GM18526 (cell line): ENCODE results near the gene TCFL5.

ENCODE experiments used
- POLR2A ChIP-seq: IDR thresholded peaks from 3 replicates; pipeline ENCODE4 v1.6.1; 2011; ENCODE audit not compliant: insufficient read length; ENCODE audit errors: extremely low read depth

TCFL5 gene

DNA sequence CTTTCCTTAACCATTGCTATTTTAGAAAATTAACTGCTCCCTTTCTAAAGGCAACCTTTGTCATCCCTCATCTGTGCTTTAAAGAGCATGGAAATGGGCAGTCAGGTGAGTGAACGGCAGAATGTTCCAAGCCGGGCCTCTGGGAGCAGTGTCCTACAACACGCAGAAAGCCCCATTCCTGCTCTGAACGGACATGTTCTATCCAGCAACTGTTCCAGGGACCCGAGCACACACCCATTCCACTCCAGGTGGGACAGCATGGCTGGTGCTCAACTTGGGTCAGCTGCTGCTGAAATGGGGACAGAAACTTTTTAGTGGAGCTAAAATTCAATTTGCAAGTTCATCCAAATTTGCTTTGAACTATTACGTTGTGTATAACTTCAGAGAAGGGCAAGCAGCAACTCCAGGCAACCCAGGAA lies 38.0 kb upstream of the TCFL5 start:
- TF ChIP-seq POLR2A = no peak

DNA sequence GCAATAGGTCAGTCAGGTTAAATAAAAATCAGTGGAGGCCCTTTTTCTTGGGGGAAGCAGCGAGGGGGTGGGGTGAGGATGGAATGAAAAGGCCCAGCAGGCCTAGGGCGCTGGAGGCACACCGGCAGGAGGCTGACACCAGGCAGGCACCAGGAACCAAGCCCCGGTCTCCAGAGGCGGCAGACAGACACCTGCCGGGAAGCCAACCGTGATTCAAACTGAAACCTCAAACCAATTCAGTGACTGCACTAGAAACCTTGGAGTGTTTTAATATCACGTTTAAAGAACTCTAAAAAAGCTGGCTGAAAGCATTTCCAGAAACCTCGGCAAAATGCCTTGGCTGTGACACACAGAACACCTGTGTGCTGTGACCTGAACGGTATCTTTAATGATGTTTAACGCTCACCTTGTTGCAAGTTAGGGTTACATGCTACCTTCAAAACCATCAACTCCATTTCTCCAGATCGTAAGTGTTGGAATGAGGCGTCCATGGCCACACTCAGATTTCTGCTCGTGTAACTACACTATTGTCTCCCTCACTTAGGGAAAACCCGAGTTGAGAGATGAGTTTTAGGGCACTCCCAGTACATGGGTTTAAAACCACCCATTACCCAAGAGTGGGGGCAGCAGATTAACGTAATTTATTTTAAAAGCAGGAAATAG lies 37.5 kb upstream of the TCFL5 start:
- no peak for TF ChIP-seq POLR2A

DNA sequence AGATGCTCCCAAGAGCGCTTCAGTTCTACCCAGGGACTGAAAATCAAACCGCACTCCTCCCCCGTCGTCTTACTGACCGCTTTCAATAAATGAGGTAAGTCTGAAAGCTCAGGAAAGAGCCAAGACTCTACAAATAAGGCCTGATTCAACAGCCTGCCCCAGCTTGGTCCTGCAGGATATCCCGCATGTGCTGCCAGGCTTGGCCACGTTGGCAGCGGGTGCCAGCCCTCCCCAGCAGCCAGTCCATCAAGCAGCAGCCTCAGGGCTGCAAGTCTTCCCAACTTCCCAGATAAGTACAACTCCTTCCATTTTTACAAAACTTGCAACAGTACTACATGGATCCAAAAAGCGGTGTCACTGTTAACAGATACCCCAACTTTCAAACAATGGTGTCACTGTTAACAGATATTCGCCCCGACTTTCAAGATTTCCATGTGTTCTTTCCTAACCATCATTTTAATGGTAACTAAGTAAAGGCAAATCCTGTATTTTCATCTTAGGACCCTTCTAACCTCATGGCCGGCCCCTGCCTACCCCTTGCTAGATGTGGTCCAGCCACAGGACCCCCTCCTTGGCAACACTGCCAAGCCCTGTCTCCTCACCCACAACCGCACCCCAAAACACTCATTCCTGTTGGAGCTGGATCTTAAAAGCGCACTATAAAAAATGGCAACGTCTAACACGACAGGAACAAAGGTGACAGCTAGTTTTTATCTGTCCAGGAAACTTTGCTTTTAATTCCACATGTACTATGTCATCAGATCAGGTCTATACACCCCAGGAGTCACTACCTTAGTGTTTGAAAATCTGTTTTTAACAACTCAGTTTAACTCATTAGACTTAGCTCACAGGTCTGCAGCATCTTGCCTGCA lies 36.7 kb upstream of the TCFL5 start:
- no peak for TF ChIP-seq POLR2A

DNA sequence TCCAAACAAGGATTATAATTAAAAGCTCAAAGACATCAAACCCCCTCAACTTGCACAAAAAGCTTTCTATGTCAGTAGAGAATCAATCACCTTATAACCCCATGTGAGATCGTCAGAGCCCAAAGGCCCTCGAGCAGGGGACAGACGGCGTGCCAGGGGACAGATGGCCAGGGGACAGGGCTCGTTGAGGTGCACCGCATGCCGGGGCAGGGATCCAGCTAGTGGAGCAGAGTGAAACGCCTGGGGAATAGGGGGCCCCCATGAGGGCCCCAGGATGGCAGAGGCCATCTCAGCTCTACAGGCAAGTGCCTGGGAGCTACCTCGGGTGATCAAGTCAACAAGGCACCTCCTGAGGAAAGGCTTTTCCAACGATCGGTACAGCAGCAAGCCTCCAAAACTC lies 36.0 kb upstream of the TCFL5 start:
- no peak for TF ChIP-seq POLR2A

DNA sequence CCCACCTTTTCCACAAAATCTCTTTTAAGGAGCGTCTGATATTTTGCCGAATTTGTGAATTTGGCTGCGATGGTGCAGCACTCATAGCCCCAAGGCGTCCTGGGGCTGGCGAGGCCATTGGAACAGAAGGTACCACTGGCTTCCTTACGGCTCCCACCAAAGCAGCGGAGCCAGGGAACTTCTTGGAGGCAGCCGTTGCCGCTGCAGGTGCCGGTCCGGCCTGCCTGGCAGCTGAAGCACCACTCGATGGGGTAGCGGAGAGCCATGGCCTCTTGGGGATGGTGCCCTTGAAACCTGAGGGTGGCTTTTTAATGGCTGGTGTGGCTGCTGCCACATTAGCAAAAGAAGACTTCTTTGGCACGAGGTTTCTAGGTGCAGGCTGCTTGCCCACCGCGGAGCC lies 34.9 kb upstream of the TCFL5 start:
- TF ChIP-seq POLR2A = no peak

DNA sequence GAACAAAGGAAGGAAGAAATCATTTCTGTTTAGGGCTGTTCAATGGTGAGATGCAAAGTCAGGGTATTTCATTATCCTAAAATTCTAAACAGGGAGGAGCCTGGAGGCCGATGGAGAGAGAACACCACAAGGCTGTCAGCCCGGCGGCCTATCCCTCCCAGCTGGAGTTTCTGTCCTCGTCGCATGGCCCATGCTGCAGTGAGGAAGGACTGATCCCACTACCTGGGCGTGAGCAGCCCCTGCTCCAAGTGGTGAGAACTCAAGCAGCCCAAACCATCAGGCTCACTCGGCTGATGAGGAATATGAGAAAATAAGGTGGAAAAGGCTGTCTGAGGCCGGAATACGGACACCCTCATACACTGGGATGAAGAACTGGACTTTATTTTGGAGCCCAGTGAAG lies 33.9 kb upstream of the TCFL5 start:
- TF ChIP-seq POLR2A = no peak

DNA sequence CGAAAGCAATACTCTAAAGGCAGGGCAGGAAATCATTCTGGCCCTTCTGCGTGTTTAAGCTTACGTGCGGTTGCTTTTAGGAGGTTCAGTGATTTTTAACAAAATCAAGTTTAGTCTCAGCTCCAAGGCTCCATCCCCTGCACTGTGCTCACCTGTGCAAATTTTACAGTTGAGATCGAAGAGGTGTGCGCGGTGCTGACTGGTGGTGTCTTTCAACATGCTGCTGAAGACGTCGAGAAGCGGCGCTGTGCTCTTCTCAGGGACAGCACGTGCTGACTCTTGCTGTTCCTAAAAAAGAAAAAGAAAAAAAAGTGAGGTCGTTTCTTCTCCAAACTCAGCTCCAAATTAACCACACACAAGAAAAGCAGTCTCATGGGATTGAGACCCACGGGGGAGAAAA lies 32.6 kb upstream of the TCFL5 start:
- no peak for TF ChIP-seq POLR2A

DNA sequence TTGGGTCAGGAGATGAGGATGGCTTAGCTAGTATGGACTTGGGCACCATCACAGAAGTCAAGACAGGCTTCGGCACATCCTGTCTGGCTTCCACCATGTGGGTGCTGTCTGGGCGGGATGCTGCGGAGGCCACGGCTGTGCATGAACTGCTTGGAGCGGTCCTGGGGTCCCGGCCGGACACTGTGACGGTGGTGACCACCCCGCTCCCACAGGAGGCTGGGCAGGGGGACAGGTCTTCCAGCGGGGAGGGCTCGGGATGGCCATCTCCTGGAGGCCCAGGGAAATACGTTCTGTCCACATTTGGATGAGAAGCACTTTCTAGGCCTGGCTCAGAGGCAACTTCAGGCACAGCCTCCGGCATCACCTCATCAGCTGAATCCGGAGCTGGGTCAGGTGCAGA lies 32.1 kb upstream of the TCFL5 start:
- TF ChIP-seq POLR2A = no peak

DNA sequence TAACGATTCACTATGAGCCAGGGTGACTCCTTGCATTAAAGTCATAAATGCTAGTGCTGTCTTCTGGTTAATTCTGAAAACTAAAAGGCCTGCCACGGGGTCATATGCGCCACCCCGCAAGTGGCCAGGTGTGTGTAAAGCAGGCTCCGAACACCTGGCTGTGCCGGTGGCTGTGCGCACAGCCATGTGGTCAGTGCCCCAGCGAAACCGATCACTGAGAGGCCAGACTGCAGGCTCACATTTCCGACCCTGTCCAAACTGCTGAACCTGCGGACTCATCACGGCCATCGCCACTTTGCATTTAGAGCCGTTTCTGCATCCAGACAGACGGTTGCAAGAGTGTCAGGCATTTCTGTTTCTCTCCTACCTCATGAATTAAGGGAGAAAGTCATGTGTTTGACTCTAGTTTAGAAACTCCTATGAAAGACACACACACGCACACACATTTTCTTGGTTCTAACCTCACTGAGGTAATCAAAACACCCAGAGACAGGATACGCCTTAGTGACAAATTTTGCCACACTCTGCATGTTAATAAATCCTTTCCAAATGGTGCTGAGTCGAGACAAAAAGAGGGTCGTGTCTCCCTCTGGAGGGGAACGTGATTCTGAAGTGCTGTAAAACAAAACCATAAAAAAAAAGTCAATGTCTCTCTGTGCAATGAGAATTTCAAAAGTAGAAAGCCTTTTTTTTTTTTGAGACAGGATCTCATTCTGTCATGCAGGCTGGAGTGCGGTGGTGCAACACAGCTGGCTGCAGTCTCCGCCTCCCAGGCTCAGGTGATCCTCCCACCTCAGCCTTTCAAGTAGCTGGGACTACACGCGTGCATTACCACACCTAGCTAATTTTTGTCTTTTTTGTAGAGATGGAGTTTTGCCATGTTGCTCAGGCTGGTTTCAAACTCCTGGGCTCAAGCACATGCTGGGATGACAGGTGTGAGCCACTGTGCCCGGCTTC lies 31.0 kb upstream of the TCFL5 start:
- TF ChIP-seq POLR2A = no peak

DNA sequence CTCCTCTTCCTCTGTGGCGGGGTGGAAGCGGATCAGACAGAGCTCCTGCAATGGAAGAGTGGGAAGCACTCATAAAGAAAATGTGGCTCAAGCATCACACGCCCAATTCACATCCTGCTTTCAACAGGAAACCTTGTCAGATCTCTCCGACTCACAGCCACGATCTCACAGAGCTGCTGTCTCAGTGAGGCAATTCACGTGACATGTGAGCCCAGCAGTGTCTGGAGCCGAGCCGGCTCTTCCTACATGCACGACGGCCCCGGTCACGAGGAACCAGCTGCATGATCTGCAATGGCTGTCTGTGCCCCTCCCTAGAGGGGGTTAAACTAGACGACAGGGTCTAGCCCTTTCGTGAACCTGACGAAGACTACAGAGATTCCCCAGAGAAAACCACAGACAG lies 29.5 kb upstream of the TCFL5 start:
- no peak for TF ChIP-seq POLR2A

DNA sequence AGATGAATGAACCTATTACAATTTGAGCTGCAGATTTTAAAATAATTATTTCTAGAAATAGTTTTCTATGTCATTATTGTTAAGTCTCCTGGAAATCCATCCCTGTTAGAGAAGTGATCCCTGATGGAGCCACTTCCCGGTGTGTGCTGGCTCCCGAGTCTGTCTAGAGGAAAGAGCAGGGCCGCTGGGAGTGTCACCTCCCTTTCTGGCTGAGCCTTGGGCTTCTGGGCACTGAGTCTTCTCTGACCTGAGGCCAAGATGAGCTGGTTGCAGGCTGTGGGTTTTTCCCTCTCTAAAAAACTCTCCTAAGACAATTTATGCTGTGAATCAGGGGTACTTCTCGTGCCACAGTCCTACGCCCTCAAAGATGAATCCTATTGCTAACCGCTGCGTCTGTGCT lies 28.8 kb upstream of the TCFL5 start:
- no peak for TF ChIP-seq POLR2A

DNA sequence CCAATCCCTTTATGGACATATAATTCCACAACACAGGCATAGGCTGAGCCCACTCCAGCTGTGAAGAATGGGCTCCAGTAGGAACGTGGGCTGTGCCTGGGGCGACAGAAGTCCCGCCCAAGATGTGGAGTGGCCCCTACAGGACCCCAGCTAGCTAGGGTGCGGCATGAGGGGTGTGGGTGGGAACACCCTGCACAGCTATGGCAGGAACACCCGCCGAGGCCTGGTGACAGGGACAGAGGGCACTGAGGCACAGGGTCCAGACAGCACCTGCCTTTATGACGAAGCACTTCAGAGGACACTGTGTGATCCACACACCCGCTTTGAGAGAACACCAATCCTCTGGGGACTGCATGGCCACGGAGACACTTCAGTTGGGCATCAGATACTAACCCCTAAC lies 28.2 kb upstream of the TCFL5 start:
- no peak for TF ChIP-seq POLR2A

DNA sequence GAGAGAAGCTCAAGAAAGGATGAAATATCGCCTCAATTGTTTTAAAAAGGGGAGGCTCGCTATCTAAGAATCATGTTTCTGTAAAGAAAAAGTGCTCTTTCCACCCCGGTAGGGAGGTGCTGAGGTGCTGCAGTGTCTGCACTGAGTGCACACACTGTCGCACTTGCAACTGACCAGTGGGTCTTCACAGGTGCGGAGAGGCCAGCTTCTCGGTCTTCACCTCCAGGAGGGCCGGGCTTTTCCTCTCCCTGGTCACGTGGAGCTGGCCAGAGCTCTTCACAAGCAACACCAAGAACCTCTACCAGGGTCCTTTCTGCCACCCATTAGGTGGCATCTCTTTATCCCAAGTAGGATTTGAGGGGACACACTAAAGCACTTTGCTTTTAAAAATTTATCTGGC lies 27.8 kb upstream of the TCFL5 start:
- TF ChIP-seq POLR2A = no peak

DNA sequence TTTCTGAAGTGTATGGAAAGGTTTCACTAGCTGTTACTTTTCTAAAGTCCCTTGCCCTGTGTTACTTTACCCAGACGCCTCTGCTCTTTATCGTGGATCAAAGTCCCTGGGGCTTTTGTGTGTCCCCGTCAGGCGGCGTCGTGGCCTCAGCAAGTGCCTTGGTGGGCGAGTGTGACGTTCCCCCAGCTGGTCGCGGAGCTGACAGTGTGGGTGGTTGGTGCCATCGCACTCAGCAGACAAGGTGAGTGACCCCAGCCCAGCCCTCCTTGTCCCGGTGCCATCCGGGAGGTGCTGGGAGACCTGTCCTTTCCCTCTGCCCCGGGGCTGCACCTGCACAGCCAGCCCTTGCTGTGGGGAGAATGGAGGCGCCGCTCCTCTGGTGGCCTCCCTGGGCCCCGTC lies 27.3 kb upstream of the TCFL5 start:
- no peak for TF ChIP-seq POLR2A

DNA sequence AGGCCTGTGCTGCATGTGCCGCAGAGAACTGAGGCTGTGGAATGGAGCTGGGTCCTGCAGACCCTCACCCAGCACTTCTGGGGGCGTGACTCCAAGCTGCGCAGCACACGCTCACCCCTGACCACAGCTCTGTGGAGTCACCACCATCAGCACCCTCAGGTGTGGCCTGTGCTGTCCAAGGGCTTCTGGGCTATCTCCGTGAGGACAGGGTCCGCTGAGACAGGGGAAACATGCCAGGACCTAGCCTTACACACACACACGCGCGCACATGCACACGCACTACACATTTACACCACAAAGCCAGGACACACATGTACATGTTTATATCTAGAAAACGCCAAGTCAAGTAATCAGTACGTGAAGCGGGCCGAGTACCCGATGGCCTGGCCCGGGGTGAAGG lies 26.8 kb upstream of the TCFL5 start:
- no peak for TF ChIP-seq POLR2A

DNA sequence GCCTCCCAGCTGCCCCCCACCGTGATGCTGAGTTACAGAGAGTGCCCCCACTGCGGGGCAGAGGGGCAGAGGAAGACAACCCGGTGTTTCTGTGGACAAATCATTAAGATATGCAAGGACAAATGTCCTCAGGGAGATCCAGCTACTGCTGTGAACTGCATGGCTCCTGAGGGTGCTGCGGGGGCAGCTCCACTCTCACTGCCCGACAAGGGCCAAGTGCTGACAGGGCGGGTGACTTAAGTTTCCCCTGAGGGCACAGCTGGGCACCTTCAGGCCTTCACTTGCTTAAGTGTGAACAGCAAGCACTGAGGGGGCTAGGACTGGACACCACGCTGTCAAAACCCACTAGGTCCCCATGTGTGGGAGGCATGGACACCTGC lies 26.2 kb upstream of the TCFL5 start:
- no peak for TF ChIP-seq POLR2A

DNA sequence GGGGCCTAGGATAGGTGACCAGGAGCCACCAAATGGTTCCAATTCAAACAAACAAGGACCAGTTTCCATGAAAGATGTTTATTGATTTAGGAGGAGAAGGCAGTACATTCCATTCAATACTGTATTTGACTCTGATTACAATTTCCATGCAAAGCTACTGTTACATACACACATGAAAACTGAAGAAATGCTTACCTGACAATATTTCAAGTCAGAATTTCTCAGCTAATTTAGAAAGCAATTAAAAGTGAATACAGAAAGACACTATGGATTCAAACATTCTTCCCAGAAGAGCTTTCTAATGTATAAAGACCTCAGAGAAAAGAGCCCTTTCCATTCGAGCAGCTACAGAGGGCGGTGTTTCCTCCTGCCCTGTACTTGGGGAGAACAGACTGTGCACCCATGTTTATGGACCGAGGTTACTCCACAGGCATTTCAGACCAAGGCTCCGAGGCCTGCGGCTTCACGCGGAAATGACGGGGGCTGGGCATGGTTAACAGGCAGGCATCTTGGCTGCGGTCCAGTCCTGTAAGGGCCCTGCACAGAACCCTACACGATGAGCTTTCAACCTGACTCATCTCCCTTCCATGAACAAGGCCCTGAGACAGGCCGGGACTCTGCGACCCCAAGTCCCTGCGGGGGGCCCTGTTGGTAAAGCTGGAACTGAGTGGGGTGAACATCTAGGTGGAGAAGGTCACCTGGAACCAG lies 25.7 kb upstream of the TCFL5 start:
- no peak for TF ChIP-seq POLR2A
